Kidney epithelial cell (primary cell): Measurements from ENCODE around the gene SLMAP. TPM values are rescaled to one million over a fixed set of nuclear protein-coding genes. Genes with fewer than 3 reads are reported as not detected.
A peak's percentile ranks its signal among the peaks of the same experiment; 100 is the strongest.

Experiments
- DNase-seq: peaks from one replicate; pipeline ENCODE4 v3.0.0-alpha.2; 2010; ENCODE audit warnings: low read depth
- H3K27me3 ChIP-seq: 2 replicates; pipeline ENCODE4 v1.6.0; 2011; ENCODE audit warnings: low read length; ENCODE audit not compliant: control insufficient read depth, insufficient read depth
- H3K36me3 ChIP-seq: 2 replicates; pipeline ENCODE4 v1.5.1; 2011; ENCODE audit warnings: low read length; ENCODE audit not compliant: control insufficient read depth, insufficient read depth
- H3K4me3 ChIP-seq: 2 replicates; pipeline ENCODE4 v1.5.1; 2011; ENCODE audit warnings: low read depth, mild to moderate bottlenecking, control low read depth, low read length
- CTCF ChIP-seq: IDR thresholded peaks from 2 replicates; pipeline ENCODE4 v1.5.1; 2011; ENCODE audit warnings: mild to moderate bottlenecking, moderate library complexity, low read length, control low read depth, inconsistent platforms; ENCODE audit not compliant: insufficient read depth, poor library complexity, severe bottlenecking
- total RNA-seq: library from RNA; depleted of rRNA; stranded (reverse); fragments of >200 nt; gene quantifications from 2 replicates; pipeline ENCODE4 v1.2.3, GENCODE V29; 2015

Gene SLMAP
- total RNA-seq, 1 donor from 2014 or later = 48.6 TPM

- Histone ChIP-seq H3K27me3 (no peaks in the 10 kb centered on the region), H3K4me3 (no peak overlapping the region), H3K36me3 (no peaks in the 10 kb centered on the region)
- TF ChIP-seq CTCF = no peak
- no peak for DNase-seq
Observed at GRCh38 chr3:57959423-57960173, 203.5 kb downstream of the SLMAP start.

- no peak for TF ChIP-seq CTCF
- no peaks in the 10 kb centered on the region for H3K36me3 ChIP-seq
- no peak overlapping the region for H3K4me3 ChIP-seq
- no peaks in the 10 kb centered on the region for H3K27me3 ChIP-seq
- DNase-seq = no peak
Observed at GRCh38 chr3:57960174-57960505, 204.0 kb downstream of the SLMAP start.

- Histone ChIP-seq H3K4me3 (no peak overlapping the region), H3K27me3 (no peaks in the 10 kb centered on the region), H3K36me3 (no peaks in the 10 kb centered on the region)
- no peak for DNase-seq
- no peak for TF ChIP-seq CTCF
Observed at GRCh38 chr3:57961177-57961827, 205.2 kb downstream of the SLMAP start.

GRCh38 chr3:57961828-57962447, 205.8 kb downstream of the SLMAP start:
- TF ChIP-seq CTCF = peak; percentile 22
- no peak for DNase-seq
- Histone ChIP-seq H3K27me3 (no peaks in the 10 kb centered on the region), H3K36me3 (no peaks in the 10 kb centered on the region), H3K4me3 (no peak overlapping the region)

GRCh38 chr3:57962448-57962834, 206.3 kb downstream of the SLMAP start:
- TF ChIP-seq CTCF = no peak
- Histone ChIP-seq H3K4me3 (no peak overlapping the region), H3K27me3 (no peaks in the 10 kb centered on the region), H3K36me3 (no peaks in the 10 kb centered on the region)
- DNase-seq = no peak
